Measurements from ENCODE around the gene IFT22. TPM values are rescaled to one million over a fixed set of nuclear protein-coding genes. Genes with fewer than 3 reads are reported as not detected.
"Not testable (repeated sequence)": the region's sequence is repeated elsewhere in the genome, so short reads cannot be mapped to it uniquely, and the experiment has no call there.

The IFT22 gene
- total and polyA plus RNA-seq, 2 of the 8 experiments (the other 6 are each of a cell fraction or from before 2014, with no cell fraction given) = 17.7 to 18.9 TPM

DNA sequence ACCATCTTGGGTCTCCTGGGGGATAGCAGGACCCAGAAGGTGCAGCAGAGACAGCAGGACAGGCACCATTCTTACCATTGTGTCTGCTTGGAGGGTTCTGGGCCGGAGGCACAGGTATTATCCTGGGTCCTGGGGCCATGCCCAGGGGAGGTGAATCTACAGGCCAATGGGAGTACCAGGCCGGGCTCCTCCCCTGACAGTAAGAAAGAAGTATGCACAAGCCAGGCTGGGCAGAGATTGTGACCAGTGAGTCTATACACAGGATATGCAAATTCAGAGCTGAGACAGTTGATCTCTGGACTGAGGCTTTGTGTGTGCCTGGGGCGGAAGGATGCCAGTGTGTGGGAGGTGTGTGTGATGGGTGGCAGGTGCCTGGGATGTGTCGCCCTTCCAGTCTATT, 31.9 kb downstream of the IFT22 start:
- POLR2A ChIA-PET (ENCODE audit: partially characterized antibody) = interaction anchor here (0.9 to 7.4 kb wide), 6 partner anchors 8 to 1309 kb away, joined by 3 to 144 read pairs (median 6); no protein-coding TSS in a partner anchor

More for the DNA sequence above, 31.9 kb downstream of the IFT22 start:
- TF ChIP-seq TBP (IDR thresholded peaks at IDR 0.05; ENCODE audit: low read depth, low read length) (peak; percentile 46; the same call in 1 of the 2 replicates), TAF1 (IDR thresholded peaks at IDR 0.05; ENCODE audit: low read depth, low read length) (0 out of 2 replicates have a peak, but pooled peaks have one; percentile 19)
- peaks cover 0 to 19% of the 10 kb centered on the region in 2 experiments; a peak in 2 of 4 replicates for H3K79me2 ChIP-seq (ENCODE audit: control insufficient read depth in 1 of 2, insufficient read depth in 2 of 2, low read length in 2 of 2)
- H3K79me1 ChIP-seq (ENCODE audit: low read depth, low read length); H4K8ac ChIP-seq (ENCODE audit: extremely low read depth, insufficient read depth, low read length); H3K14ac ChIP-seq (ENCODE audit: insufficient read length); H2AFZ ChIP-seq (ENCODE audit: low read length); H3K56ac ChIP-seq (replicated peaks; ENCODE audit: insufficient read length, low read depth, low read length); DNase-seq (ENCODE audit: low read depth in 1 of 2, low spot score in 2 of 2); H4K20me1 ChIP-seq (replicated peaks in 1 of 2; ENCODE audit: control insufficient read depth in 1 of 2, insufficient read depth in 2 of 2, low read length in 2 of 2); H3K27me3 ChIP-seq (replicated peaks in 1 of 4; ENCODE audit: control insufficient read depth in 3 of 4, extremely low read depth in 1 of 4, insufficient read depth in 3 of 4, low read length in 3 of 4); H2AK5ac ChIP-seq (ENCODE audit: low read depth, low read length); H3K27ac ChIP-seq (ENCODE audit: low read depth, low read length); H2BK20ac ChIP-seq (ENCODE audit: low read length); H3K23me2 ChIP-seq (ENCODE audit: low read depth, low read length); H2BK15ac ChIP-seq (ENCODE audit: low read length); H3K9me3 ChIP-seq (ENCODE audit: insufficient read depth in 2 of 2, low read depth in 1 of 2, low read length in 1 of 2); H3K36me3 ChIP-seq (ENCODE audit: control insufficient read depth in 2 of 4, insufficient read depth in 4 of 4, low read length in 3 of 4); H3K23ac ChIP-seq (ENCODE audit: insufficient read length); FAIRE-seq; H3K4ac ChIP-seq (replicated peaks; ENCODE audit: insufficient read length, low read depth, low read length); H4K5ac ChIP-seq (ENCODE audit: insufficient read length, low read depth, low read length); H2BK120ac ChIP-seq (replicated peaks; ENCODE audit: low read depth, low read length): not testable (repeated sequence)
- peak overlapping the region; percentile 85; the same call in 1 of the 2 replicates for H3K18ac ChIP-seq (ENCODE audit: extremely low read depth, low read length)
- peak overlapping the region; percentile 98 for H4K91ac ChIP-seq (replicated peaks; ENCODE audit: insufficient read length, low read length)
- peak overlapping the region; percentile 34 to 65 for H3K4me2 ChIP-seq (ENCODE audit: insufficient read depth in 1 of 2, low read depth in 2 of 2, low read length in 2 of 2)
- CTCF ChIA-PET (ENCODE audit: partially characterized antibody) = interaction anchor here (1.0 to 2.7 kb wide), 11 partner anchors 17 to 246 kb away, joined by 3 to 15 read pairs (median 4); partner anchors contain the start of gene CLDN15
- H3K9ac ChIP-seq (replicated peaks in 1 of 4; ENCODE audit: extremely low read depth in 1 of 4, low read depth in 3 of 4, low read length in 3 of 4) = 0 out of 7 replicates have a peak overlapping the region, but pooled peaks of 1 of the 4 experiments have one; percentile 46
- peak overlapping the region; percentile 90 for H2BK12ac ChIP-seq (ENCODE audit: low read depth, low read length)
- peak overlapping the region; percentile 16 to 62 (median 37); a peak in 6 of 8 replicates for H3K4me3 ChIP-seq (ENCODE audit: extremely low read depth in 1 of 4, insufficient read depth in 2 of 4, low read depth in 3 of 4, low read length in 4 of 4)
- H2BK5ac ChIP-seq (ENCODE audit: low read depth, low read length) = peak overlapping the region; percentile 93; the same call in 1 of the 2 replicates
- H3K4me1 ChIP-seq (replicated peaks in 1 of 4; ENCODE audit: control insufficient read depth in 3 of 4, insufficient read depth in 4 of 4, low read length in 3 of 4) = peaks cover 4 to 33% (median 17%) of the 10 kb centered on the region in 4 experiments
- 41% methylated on average over 3 of the region's 4 CpGs; no CpG with 5 or more reads in 1 of the 2 experiments for WGBS, 2 experiments (ENCODE audit: extremely low coverage in 1 of 2, insufficient coverage in 1 of 2, insufficient read length in 1 of 2, insufficient replicate concordance in 2 of 2, low coverage in 1 of 2, low lambda C conversion rate in 2 of 2, missing lambda C conversion rate in 1 of 2)

All from H1 (cell line).